ENCODE results near the gene KLF4.

Gene KLF4

DNA sequence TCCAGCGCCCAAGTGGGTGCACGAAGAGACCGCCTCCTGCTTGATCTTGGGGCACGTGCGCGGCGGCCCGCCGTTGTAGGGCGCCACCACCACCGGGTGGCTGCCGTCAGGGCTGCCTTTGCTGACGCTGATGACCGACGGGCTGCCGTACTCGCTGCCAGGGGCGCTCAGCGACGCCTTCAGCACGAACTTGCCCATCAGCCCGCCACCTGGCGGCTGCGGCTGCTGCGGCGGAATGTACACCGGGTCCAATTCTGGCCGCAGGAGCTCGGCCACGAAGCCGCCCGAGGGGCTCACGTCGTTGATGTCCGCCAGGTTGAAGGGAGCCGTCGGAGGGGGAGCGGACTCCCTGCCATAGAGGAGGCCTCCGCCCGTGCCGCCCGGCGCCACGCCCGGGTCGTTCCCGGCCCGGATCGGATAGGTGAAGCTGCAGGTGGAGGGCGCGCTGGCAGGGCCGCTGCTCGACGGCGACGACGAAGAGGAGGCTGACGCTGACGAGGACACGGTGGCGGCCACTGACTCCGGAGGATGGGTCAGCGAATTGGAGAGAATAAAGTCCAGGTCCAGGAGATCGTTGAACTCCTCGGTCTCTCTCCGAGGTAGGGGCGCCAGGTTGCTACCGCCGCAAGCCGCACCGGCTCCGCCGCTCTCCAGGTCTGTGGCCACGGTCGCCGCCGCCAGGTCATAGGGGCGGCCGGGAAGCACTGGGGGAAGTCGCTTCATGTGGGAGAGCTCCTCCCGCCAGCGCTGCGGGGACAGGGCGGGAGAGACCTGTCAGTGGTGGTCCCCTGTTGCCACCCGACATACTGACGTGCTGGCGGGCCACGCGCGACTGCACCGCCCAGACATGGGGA is 1.8 kb downstream of the KLF4 start:
- no peak for DNase-seq

DNA sequence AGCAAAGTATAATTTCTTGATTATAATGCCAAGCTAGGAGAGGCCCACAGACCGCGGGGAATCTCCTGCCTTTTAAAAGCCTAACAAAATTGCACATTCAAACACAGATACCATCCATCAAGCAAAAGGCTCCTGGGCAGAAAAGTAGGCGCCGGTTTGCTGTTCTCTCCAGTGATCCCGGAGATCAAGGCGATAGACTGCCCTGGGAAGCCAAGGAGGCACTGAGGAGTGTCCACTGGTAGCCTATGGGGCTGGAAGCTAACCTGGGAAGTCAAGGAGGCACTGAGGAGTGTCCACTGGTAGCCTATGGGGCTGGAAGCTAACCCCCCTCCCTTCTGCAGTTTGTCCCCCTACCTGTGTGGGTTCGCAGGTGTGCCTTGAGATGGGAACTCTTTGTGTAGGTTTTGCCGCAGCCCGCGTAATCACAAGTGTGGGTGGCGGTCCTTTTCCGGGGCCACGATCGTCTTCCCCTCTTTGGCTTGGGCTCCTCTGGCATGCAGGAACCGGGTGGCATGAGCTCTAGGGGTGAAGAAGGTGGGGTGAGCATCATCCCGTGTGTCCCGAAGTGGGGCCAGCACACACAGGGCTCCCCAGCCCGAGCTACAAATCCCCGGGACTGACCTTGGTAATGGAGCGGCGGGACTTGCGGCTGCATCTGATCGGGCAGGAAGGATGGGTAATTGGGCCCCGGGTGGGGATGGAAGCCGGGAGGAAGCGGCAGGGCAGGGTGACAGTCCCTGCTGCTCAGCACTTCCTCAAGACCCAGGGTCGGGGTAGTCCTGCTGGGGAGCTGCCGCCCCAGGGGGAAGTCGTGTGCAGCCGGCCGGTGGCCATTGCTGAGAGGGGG is 2.7 kb downstream of the KLF4 start:
- DNase-seq, result no peak

DNA sequence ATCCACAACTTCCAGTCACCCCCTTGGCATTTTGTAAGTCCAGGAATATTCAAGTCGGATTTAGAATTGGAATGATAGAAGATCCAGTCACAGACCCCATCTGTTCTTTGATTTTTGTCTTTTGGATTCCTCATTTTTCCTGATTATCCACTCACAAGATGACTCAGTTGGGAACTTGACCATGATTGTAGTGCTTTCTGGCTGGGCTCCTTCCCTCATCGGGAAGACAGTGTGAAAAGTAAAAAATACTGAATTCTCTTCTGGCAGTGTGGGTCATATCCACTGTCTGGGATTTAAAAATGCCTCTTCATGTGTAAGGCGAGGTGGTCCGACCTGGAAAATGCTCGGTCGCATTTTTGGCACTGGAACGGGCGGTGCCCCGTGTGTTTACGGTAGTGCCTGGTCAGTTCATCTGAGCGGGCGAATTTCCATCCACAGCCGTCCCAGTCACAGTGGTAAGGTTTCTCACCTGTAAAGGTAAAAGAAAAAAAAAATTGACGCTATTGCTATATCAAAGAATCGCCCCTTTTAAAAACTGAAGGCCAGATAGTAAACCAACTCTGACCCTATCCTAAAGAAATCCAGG is 4.0 kb downstream of the KLF4 start:
- no peak for DNase-seq

DNA sequence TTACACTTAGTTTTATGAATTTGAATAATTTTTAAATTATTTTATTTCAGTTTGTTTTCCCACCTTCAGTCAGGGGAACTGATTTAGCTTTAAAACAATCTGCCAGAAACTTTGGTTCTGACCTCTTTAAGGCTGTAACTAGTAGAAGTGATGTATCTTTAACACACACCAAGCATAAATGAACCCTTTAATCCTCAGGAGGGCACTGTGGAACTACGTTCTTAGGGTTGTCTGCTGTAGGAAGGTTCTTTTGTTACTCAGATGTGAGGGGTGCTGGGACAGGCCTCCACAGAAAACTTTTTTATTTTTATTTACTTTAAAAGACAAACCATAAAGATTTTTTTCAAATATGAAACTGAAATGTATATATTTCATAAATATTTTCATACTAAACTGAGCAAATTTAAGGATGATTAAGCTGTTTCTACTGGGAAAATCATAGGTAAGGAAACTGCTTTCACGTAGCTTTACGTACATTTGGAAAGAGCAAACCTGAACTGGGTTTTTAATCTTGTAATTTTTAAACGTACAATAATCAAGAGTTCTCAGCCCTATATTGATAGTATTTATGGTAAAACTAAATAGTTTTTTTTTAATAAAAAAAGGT is 5.3 kb downstream of the KLF4 start:
- DNase-seq, result peak; percentile 43 to 79

DNA sequence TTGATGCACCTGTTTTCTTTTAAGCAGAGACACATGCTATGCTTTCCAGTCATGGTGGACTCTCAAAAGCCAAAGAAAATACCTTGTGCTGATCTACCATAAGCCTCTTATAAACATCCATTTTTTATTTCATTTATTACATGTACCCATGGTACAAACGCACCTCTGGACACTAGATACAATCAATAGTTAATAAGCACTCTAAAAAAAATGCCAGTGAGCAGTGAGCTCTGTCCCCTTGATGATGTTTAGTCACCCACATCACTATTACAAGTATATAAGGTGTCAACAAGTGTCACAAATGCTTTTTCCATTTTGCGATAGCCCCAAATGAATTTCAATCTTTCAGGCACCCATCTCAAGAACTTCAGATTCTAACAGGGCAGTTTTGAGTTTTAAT is 5.9 kb downstream of the KLF4 start:
- no peak for DNase-seq

DNA sequence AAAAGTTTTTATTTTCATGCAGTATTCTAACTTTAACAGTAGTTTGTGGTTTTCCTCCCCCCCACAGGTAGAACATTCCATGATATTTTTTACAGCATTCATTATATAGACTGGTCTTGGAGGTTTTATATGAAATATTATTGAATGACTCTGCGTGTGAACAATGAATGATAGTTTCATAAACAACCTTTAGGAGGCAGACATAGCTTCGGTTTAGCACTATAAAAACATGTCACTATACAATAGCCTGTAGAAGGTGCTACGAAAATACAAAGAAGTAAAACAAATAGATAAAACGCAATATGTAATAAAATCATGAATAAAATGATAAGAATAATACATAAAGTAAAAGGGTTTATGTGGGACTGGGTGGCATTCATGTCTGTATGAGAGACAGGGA is 8.5 kb downstream of the KLF4 start:
- no peak for DNase-seq

DNA sequence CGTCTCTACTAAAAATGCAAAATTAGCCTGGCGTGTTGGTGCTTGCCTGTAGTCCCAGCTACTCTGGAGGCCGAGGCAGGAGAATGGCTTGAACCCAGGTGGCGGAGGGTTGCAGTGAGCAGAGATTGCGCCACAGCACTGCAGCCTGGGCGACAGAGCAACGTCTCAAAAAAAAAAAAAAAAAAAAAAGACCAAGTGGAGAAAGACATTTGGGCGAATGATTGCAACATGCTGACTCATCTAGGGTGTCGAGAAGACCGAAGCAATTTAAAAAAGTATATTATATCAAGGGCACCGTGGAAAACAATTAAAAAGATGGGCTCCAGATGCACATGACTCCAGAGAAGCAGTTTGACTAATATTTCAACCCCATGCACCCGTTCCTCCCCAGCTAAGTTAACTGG is 9.2 kb downstream of the KLF4 start:
- no peak for DNase-seq

DNA sequence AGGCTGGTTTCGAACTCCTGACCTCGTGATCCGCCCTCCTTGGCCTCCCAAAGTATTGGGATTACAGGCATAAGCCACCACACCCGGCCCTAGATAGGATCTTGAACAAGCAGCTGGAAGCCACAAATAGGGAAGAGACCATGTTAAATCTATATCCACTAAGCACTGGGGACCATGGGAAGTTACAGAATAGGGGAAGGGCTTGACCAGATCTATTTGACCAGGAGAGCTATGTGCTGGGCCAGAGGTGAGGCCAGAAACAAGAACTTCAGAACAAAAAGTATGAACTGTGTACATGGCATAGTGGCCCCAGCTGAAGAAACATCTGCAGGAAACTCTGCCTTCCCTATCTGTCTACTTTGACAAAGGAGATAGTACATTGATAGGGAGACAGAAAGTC is 10.8 kb downstream of the KLF4 start:
- DNase-seq, result no peak

DNA sequence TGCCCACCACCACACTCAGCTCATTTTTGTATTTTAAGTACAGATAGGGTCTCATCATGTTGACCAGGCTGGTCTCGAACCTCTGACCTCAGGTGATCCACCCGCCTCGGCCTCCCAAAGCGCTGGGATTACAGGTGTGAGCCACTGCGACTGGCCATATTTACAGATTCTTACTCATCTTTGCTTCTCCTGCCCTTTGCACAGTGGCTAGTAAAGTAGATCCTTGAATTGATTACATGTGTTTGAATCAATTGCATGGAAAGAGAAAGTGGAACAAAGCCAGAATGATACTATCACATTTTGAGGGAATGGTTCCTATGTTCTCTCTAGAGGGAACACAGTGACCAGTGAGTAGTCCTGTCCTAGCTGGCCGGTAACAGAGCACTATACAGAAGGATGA is 15.4 kb downstream of the KLF4 start:
- no peak for DNase-seq

DNA sequence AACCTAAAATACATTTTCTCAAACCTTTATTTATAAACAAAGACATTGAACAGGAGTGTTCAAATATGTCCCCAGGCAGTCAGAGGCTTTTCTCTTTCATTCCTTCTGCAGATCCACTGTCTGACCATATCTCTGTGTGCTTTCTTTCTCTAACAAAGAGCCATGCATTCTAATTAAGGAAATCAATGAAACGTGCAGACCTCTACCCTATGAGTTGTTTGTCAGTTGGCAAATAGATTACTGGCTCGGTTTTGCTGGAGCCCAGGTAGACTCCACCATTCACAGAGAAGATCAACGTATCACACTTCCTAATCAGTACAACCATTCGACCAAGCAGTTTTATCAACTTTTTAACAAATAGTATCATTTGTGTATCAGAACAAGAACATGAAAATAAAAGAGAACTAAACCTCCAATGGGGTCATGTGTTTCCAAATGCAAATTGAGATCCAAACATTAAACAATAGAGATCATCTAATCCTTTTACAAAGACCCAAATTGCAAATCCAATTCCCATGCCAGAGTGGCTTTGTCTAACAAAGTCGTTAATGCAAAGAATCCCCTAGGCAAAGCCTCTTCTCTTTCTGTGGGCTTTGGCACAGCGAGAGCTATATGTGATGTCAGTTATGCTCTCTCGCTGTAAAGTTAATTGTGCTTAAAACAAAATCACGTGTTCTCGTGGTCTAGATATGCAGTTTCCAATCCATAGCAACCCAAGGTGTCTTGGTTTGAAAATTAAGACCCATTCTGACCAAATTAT is 16.8 kb downstream of the KLF4 start:
- DNase-seq, result peak; percentile 47 to 83

DNA sequence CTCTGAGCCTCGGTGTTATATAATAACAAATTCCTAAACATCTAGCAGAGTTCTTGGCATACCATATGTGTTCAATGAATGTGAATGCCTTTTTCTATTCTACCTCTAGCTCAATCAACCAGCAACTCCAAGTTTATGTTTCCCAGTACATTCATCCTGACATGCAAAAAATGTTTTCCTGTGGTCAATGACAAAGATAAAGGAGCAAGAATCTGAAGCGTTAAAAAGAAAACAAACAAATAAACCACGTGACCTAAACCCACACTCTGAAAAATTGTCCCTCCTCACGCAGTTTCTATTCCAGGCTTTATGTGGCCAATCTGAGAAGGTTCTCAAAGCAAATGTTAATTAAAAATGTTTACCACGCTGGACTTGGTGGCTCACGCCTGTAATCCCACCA is 18.0 kb downstream of the KLF4 start:
- DNase-seq, result no peak

DNA sequence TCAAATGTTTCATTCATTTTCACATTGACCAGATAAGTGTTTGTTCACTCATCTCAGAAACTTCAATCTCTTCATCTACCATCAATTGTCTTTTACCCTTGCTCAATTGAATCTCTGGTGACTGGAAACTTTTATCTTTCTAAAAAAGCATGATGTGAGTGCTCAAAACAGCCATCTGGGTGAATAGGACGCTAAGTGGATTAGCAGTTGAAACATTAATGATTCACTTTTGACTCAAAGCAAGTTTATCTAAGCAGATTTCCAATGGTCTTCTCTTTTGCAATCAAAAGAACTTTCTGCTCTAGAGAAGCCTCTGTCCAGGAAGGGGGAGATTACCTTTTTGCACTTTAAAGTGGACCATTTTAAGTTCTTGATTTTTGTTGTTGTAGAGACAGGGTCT is 22.2 kb downstream of the KLF4 start:
- DNase-seq, result no peak

DNA sequence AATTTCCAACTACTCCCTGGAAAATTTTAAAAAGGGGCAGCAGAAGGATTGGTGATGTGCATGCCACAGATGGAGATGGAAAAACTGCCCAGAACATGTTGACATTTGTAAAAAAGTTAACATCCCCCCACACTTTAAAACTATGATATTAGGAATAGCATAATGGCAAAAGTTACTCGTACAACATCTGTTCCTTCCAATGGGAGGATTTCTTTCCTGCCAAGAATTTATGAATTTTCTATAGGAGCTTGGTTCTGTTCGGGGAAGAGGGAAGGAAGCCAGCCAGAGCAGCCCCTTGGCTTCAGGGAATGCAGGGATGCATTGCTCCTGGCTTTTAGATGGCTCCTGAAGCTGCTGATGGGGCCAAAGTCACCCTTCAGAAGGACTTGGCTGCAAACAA is 22.7 kb downstream of the KLF4 start:
- no peak for DNase-seq

DNA sequence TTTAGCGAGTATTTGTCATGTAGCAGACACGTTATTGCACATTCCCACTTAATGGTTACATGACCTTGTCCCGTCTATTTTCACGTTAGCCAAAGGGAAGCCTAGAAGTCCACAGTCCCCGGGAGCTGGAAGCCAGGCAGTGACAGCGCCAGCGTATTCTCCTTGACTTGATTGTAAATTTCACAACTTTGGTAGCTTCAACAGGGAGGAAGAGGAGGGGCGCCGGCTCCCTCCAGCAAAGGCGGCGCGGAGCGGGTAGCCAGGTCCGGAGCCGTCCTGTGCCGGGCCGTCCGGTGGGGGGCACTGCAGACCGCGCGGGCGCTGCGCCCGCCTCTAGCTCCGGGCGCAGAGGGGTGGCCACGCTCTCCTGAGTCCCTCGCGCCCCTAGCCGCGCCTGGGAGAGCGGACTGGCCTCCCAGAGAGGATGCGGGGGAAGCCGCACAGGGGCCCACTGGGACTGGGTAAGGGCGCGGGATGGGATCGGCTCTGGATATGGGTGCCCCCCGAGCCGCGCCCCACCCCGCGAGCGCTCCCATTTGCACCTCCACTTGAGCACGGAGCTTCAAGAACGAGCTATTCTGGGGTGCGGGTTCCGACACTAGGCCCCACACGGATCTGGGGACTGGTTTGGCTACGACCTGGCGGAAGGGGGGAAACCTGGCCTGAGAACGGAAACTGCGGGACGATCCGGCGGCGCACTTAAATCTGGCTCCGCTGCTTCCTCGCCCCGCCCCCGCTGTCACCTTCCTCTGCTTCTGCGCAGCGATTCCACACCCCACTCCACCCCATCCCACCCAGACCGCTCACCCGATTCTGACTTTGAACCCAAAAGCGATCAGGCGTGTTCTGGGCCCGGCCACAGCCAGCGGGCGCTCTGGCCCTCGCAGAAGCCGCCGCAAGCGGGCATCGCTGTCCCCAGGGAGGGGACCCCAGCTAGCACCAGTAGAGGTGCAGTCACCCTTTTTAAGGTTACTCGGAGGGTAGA is 23.8 kb downstream of the KLF4 start:
- peak in 1 of 2 experiments; percentile 28 for DNase-seq

DNA sequence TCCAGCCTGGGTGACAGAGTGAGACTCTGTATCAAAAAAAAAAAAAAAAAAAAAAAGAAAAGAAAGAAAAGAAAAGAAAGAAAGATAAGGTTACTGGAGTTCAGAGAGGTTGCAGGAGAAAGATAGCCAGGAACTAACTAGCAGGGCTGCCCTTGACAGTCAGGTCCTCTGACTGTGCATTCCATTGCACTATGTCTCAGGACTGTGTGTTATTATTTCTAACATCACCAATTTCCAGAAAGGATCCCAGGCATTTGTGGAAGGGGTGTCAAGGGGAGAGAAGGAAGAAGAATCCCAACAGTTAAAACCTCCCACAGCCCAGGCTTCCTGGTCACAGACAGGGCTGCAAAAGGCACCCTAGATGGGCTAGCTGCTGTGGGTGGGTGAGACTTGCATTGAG is 25.1 kb downstream of the KLF4 start:
- DNase-seq, result no peak

DNA sequence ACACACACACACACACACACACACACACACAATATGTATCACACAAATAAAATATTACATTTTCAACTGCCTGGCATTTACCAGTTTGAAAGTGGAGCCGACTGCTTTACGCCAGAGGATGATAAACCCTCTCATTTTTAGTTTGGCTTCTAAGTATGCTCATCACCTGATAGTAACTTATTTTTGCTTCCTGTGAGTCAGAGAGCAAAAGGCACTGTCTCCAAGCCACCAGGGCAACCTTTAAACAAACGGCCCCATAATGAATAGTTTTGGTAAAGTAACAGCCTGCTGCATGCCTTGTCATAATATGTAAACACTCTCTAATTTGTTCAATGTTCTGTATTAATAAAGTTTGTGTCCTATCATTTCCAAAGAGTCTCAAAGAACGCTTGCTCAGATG is 26.9 kb downstream of the KLF4 start:
- no peak for DNase-seq

DNA sequence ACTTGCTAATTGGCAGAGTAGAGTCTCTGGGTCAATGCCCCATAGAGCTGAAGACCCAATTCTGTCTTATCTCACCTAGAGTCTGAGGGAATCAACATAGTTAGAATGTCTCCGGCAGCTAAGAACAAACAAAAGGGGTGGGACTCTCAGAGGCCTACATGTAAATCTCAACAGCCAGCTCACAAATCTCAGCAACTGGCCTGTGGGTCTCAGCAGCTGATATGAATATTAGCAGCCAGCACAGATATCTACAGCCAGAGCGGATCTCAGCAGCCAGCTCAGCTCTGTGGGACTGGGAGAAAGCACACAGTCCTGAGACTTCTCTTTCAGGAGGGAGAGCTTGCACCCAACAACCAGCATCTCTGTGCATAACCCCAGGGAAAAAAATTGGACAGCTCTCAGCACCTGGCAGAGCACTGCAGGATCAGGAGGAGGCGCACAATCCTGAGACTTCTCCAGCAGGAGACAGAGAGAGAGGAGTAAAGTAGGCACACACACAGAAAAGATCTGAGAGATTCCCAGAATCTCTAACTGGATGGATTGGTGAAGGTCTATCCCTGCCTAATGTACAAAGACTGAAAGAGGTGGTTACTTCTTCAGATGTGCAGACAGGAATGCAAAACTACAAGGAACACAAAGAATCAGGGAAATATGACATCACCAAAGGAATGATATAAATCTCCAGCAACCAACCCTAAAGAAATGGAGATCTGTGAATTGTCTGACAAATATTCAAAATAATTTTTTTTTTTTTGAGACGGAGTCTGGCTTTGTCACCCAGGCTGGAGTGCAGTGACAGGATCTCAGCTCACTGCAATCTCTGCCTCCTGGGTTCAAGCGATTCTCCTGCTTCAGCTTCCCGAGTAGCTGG is 29.2 kb downstream of the KLF4 start:
- DNase-seq, result no peak

DNA sequence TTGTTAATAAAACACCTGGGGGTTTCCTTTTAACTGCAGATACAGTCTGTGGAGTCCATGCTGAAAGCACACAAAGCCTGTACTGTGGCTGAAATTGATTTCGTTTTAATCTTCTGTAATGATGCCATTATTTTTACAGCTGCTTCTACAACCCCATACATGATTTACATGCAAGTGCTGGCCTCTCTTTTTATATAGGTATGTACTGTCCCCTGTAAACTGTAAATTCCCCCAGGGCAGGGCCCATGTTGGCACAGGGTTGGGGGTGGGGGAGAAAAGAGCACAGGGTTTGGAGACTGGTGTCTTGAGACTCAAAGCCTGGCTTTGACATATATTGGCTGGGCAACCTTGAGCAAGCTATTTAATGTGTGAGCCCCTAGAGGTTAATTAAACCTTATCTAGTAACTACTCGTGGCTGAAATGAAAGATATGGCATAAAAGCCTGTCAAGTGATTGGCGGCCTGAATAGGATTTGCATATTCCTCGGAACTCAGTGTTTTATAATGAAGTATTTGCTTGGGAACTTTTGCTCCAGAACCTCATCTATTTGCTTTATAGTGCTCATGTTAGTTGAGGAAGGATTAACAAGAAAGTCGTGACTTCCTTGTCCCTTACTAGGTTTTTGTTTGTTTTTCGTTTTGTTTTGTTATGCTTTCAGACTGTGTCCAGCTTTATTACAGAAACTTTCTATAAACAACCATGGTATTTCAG is 34.0 kb downstream of the KLF4 start:
- DNase-seq, result no peak

DNA sequence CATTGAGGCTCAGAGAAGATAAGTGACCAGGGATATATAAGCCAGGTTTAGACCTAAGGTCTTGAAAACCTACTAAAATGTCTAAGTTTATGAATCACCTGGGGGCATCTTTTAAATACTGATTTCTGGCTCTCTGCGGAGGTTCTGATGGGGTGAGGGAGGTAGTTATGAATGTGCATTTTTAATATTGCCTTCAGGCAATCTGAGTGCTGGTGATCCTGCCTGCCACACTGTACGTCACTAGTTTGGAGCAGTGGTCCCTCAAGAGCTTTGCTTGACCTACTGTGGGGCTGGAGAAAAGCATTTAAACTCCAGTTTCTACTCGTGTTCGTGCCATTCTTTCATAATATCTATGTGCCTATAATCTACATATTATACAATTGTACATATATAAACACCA is 36.1 kb downstream of the KLF4 start:
- no peak for DNase-seq

DNA sequence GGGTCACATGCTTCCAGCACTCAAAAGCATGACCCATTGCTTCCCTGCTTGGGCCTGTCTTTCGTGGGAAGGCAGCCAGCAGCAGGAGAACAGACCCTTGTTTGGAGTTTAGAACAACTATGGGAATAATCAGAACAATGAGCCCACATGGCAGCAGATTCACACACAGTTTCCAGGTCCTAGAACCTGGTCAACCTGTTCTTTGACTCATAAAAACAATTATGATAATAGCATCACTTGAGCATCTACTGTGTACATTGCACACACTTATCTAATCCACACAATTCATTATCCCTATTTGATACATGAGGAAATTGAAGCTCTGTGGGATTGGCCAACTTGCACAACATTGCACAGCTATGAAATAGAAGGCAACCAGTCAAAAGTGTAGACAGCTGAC is 41.7 kb downstream of the KLF4 start:
- DNase-seq, result no peak
